Measurements from ENCODE around the gene SEMA3A. TPM values are rescaled to one million over a fixed set of nuclear protein-coding genes. Genes with fewer than 3 reads are reported as not detected.

Gene SEMA3A
- total RNA-seq, 2 experiments from 2014 or later, result 0.50 to 0.60 TPM

DNA sequence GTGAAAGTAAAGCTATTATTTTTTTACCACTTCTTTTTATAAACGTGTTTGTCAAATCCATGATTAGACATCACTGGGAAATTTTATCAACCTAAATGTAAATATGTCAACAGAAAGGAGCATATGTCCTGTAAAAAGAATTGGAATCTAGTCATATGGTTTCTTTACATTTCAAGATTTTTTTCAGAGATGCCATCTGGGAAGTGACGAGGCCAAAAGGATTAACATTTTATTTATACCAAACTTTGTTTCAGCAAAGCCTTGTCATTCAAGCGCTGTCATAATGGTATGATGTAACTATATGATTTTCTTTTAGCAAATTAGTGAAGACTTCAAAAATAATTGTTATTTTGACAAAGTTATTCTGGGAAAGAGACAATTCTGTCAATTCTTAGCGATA is 117.3 kb downstream of the SEMA3A start:
- Mint-ChIP-seq H3K27ac (no peak overlapping the region), H3K36me3 (ENCODE audit: low read depth) (no peaks in the 10 kb centered on the region), H3K4me3 (no peak overlapping the region), H3K4me1 (ENCODE audit: low read depth) (peaks cover 11% of the 10 kb centered on the region), H3K9me3 (no peaks in the 10 kb centered on the region), H3K27me3 (no peaks in the 10 kb centered on the region)
- Histone ChIP-seq H3K4me1 (ENCODE audit: insufficient read depth, low read length) (no peaks in the 10 kb centered on the region), H3K27ac (ENCODE audit: low read depth in 1 of 2, low read length in 2 of 2) (no peak overlapping the region), H3K9me3 (ENCODE audit: control insufficient read depth in 1 of 2, insufficient read depth in 1 of 2, low read length in 2 of 2) (no peaks in the 10 kb centered on the region), H3K36me3 (ENCODE audit: insufficient read depth, low read length) (no peaks in the 10 kb centered on the region), H3K4me3 (ENCODE audit: low read length) (no peak overlapping the region), H3K27me3 (ENCODE audit: control insufficient read depth in 1 of 2, insufficient read depth in 2 of 2, low read length in 2 of 2) (no peaks in the 10 kb centered on the region)
- TF ChIP-seq, protein P1, sequence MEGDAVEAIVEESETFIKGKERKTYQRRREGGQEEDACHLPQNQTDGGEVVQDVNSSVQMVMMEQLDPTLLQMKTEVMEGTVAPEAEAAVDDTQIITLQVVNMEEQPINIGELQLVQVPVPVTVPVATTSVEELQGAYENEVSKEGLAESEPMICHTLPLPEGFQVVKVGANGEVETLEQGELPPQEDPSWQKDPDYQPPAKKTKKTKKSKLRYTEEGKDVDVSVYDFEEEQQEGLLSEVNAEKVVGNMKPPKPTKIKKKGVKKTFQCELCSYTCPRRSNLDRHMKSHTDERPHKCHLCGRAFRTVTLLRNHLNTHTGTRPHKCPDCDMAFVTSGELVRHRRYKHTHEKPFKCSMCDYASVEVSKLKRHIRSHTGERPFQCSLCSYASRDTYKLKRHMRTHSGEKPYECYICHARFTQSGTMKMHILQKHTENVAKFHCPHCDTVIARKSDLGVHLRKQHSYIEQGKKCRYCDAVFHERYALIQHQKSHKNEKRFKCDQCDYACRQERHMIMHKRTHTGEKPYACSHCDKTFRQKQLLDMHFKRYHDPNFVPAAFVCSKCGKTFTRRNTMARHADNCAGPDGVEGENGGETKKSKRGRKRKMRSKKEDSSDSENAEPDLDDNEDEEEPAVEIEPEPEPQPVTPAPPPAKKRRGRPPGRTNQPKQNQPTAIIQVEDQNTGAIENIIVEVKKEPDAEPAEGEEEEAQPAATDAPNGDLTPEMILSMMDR (IDR thresholded peaks at IDR 0.05), result no peak
- ChIA-PET CTCF (no interaction called here), POLR2A (no interaction called here)
- DNase-seq (no peak), ATAC-seq (ENCODE audit: poor library complexity) (no peak)
- intact Hi-C loops (cut with DNase I, micrococcal nuclease), result no loop called here

DNA sequence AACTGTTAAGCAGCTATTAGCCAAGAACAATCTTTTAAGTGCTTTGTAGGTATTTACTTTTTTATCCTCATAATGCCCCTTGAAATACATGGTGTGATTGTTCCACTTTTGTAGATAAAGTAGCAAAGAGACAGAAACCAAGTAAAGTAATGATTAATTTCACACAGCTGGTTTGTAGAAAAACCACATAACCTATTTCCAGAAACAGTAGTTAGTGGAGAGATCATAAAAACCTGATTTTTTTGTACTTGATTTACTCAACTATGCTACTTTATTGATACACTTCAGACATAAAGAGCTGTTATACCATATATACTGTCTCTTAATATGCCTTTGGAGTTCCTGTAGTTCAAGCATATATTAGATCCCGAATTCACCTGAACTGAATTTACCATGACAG is 118.4 kb downstream of the SEMA3A start:
- Mint-ChIP-seq H3K9me3 (no peaks in the 10 kb centered on the region), H3K4me3 (no peak overlapping the region), H3K27ac (no peak overlapping the region), H3K4me1 (ENCODE audit: low read depth) (peaks cover 6% of the 10 kb centered on the region), H3K27me3 (no peaks in the 10 kb centered on the region), H3K36me3 (ENCODE audit: low read depth) (no peaks in the 10 kb centered on the region)
- no peaks in the 10 kb centered on the region for H3K36me3 ChIP-seq (ENCODE audit: insufficient read depth, low read length)
- ChIA-PET CTCF (no interaction called here), POLR2A (no interaction called here)
- no peak for DNase-seq
- TF ChIP-seq, protein P1 (IDR thresholded peaks at IDR 0.05), result no peak
- intact Hi-C loops (cut with DNase I, micrococcal nuclease), result no loop called here
- H3K4me1 ChIP-seq (ENCODE audit: insufficient read depth, low read length), result no peaks in the 10 kb centered on the region
- H3K4me3 ChIP-seq (ENCODE audit: low read length), result no peak overlapping the region
- ATAC-seq (ENCODE audit: poor library complexity), result no peak
- no peaks in the 10 kb centered on the region for H3K27me3 ChIP-seq (ENCODE audit: control insufficient read depth in 1 of 2, insufficient read depth in 2 of 2, low read length in 2 of 2)
- H3K9me3 ChIP-seq (ENCODE audit: control insufficient read depth in 1 of 2, insufficient read depth in 1 of 2, low read length in 2 of 2), result no peaks in the 10 kb centered on the region
- H3K27ac ChIP-seq (ENCODE audit: low read depth in 1 of 2, low read length in 2 of 2), result no peak overlapping the region

DNA sequence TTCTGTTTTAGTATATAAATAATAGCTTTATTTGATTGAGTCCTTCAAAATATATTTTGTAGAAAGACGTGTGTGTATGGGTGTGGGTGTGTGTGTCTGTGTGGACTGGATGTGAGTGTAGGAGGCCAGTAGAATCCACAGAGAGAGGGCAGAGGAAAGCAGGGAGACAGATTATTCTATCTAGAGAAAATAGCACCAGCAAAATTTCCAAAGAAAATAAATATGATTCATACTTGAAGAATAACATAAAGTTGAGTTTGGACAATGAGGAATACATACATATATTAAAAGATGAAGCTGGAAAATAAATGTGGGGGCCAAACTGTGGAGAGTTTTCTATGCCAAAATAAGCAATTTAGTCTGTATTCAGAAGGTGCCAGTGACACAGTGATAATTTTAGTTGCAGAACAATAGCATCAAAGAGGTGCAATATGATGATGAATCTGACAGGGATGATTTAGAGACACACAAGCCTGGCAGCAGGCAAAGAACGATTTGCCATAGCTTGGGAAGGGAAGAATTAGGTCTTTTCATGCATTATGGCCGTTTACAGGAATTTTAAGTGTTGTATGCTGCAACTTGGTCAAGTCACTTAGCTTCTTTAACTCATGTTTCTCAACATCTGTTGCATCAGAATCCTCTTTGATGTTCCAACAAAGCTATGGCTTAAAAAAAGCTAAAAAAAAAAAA is 121.3 kb downstream of the SEMA3A start:
- no peaks in the 10 kb centered on the region for H3K36me3 ChIP-seq (ENCODE audit: insufficient read depth, low read length)
- no peaks in the 10 kb centered on the region for H3K9me3 ChIP-seq (ENCODE audit: control insufficient read depth in 1 of 2, insufficient read depth in 1 of 2, low read length in 2 of 2)
- H3K27ac ChIP-seq (ENCODE audit: low read depth in 1 of 2, low read length in 2 of 2), result no peak overlapping the region
- H3K4me3 ChIP-seq (ENCODE audit: low read length), result no peak overlapping the region
- no peaks in the 10 kb centered on the region for H3K36me3 Mint-ChIP-seq (ENCODE audit: low read depth)
- no peak for DNase-seq
- peaks cover 6% of the 10 kb centered on the region for H3K4me1 Mint-ChIP-seq (ENCODE audit: low read depth)
- H3K27me3 Mint-ChIP-seq, result no peaks in the 10 kb centered on the region
- no peak overlapping the region for H3K27ac Mint-ChIP-seq
- ATAC-seq (ENCODE audit: poor library complexity), result no peak
- H3K27me3 ChIP-seq (ENCODE audit: control insufficient read depth in 1 of 2, insufficient read depth in 2 of 2, low read length in 2 of 2), result no peaks in the 10 kb centered on the region
- H3K4me3 Mint-ChIP-seq, result no peak overlapping the region
- TF ChIP-seq, protein P1 (IDR thresholded peaks at IDR 0.05), result no peak
- intact Hi-C loops (cut with DNase I, micrococcal nuclease), result no loop called here
- ChIA-PET CTCF (no interaction called here), POLR2A (no interaction called here)
- H3K9me3 Mint-ChIP-seq, result no peaks in the 10 kb centered on the region
- no peaks in the 10 kb centered on the region for H3K4me1 ChIP-seq (ENCODE audit: insufficient read depth, low read length)

Measured in CD4-positive, alpha-beta T cell (primary cell).